ENCODE measurements around the gene SP2. TPM values are rescaled to one million over a fixed set of nuclear protein-coding genes. Genes with fewer than 3 reads are reported as not detected.

SP2 gene
- total RNA-seq, 4 donors from 2014 or later: 7.1 to 14.1 (median 12.3) TPM

GRCh38 chr17:47945529-47946508 is 49.8 kb downstream of the SP2 start:
- H3K27ac ChIP-seq: peak overlapping the region; percentile 51 to 92 (median 65)
- no peaks in the 10 kb centered on the region for H3K9me3 ChIP-seq
- no peaks in the 10 kb centered on the region for H3K27me3 ChIP-seq
- no peak overlapping the region for H3K4me3 ChIP-seq (replicated peaks in 1 of 3)
- peak; percentile 80 to 82 for DNase-seq
- H3K4me1 ChIP-seq: peaks cover 47 to 60% of the 10 kb centered on the region in 2 donors
- intact Hi-C loops (cut with DNase I): no loop called here
- H3K36me3 ChIP-seq: no peaks in the 10 kb centered on the region
- WGBS, 2 donors: 52 to 62% methylated on average over 10 of the region's 10 CpGs
- TF ChIP-seq CTCF (IDR thresholded peaks at IDR 0.05) (no peak), POLR2A (IDR thresholded peaks at IDR 0.05) (no peak)

GRCh38 chr17:47946516-47946915 is 50.5 kb downstream of the SP2 start:
- Histone ChIP-seq H3K36me3 (no peaks in the 10 kb centered on the region), H3K27me3 (no peaks in the 10 kb centered on the region), H3K4me1 (peaks cover 50 to 65% of the 10 kb centered on the region in 2 donors), H3K27ac (peak overlapping the region; percentile 51 to 92 (median 65)), H3K4me3 (replicated peaks in 1 of 3) (no peak overlapping the region), H3K9me3 (no peaks in the 10 kb centered on the region)
- no peak for TF ChIP-seq CTCF (IDR thresholded peaks at IDR 0.05)
- TF ChIP-seq POLR2A (IDR thresholded peaks at IDR 0.05): no peak
- 86 to 93% methylated on average over 4 to 6 of the region's 6 CpGs for WGBS, 2 donors
- DNase-seq: no peak
- intact Hi-C loops (cut with DNase I): no loop called here

- Histone ChIP-seq H3K27ac (peak overlapping the region; percentile 51 to 92 (median 65)), H3K9me3 (no peaks in the 10 kb centered on the region), H3K4me3 (replicated peaks in 1 of 3) (no peak overlapping the region), H3K36me3 (no peaks in the 10 kb centered on the region), H3K27me3 (no peaks in the 10 kb centered on the region), H3K4me1 (peaks cover 55 to 69% of the 10 kb centered on the region in 2 donors)
- 32 to 36% methylated on average over 2 of the region's 2 CpGs for WGBS, 2 donors
- intact Hi-C loops (cut with DNase I): no loop called here
- peak; percentile 78 to 85 (median 79) for TF ChIP-seq CTCF (IDR thresholded peaks at IDR 0.05)
- peak in 1 of 2 donors; percentile 30 for TF ChIP-seq POLR2A (IDR thresholded peaks at IDR 0.05)
- peak; percentile 88 to 89 for DNase-seq
These were observed 50.9 kb downstream of the SP2 start for GRCh38 chr17:47946929-47947397.

- intact Hi-C loops (cut with DNase I): loop anchor here (2.0 kb wide), 1 partner anchor 22 kb away; the partner anchor contains the start of gene CDK5RAP3
- no peaks in the 10 kb centered on the region for H3K27me3 ChIP-seq
- 22 to 31% methylated on average over 5 of the region's 5 CpGs for WGBS, 2 donors
- no peak overlapping the region for H3K4me3 ChIP-seq (replicated peaks in 1 of 3)
- TF ChIP-seq POLR2A (IDR thresholded peaks at IDR 0.05) (no peak), CTCF (IDR thresholded peaks at IDR 0.05) (no peak)
- DNase-seq: peak; percentile 31 to 45
- peaks cover 0 to 3% of the 10 kb centered on the region in 2 donors for H3K36me3 ChIP-seq
- peaks cover 65 to 77% of the 10 kb centered on the region in 2 donors for H3K4me1 ChIP-seq
- no peaks in the 10 kb centered on the region for H3K9me3 ChIP-seq
- peak overlapping the region; percentile 90 to 96 (median 92) for H3K27ac ChIP-seq
These were observed 52.7 kb downstream of the SP2 start for GRCh38 chr17:47948706-47949196.

Measured in thyroid gland (tissue), 4 donors.